Kasumi-1 (cell line): ENCODE measurements around the gene GRK4.

Experiments used
- DNase-seq, 2 experiments: peaks; one replicate each; lab custom pipeline; 2025; lab: John Stamatoyannopoulos, UW

Gene GRK4

GRCh38 chr4:3070709-3071500, 107.5 kb downstream of the GRK4 start:
- no peak for DNase-seq

GRCh38 chr4:3071811-3072210, 108.4 kb downstream of the GRK4 start:
- DNase-seq: no peak

DNA sequence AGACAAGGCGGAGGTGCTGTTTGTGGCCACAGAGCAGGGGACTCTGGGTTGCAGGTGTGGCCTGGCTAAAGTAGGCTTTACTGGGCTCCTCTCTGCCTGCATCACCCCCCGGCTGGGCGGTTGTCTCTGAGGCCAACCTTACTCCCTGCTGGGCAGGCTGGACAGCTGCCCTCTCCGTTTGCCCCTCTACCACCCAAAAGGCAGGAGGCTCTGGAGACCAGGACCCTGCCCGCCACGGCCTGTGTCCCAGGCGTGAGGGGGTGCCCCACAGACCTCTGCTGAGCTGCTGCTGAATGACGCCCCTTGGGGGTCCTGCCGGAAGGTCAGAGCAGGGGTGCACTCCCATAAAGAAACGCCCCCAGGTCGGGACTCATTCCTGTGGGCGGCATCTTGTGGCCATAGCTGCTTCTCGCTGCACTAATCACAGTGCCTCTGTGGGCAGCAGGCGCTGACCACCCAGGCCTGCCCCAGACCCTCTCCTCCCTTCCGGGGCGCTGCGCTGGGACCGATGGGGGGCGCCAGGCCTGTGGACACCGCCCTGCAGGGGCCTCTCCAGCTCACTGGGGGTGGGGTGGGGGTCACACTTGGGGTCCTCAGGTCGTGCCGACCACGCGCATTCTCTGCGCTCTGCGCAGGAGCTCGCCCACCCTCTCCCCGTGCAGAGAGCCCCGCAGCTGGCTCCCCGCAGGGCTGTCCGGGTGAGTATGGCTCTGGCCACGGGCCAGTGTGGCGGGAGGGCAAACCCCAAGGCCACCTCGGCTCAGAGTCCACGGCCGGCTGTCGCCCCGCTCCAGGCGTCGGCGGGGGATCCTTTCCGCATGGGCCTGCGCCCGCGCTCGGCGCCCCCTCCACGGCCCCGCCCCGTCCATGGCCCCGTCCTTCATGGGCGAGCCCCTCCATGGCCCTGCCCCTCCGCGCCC, 110.0 kb downstream of the GRK4 start:
- no peak for DNase-seq

DNA sequence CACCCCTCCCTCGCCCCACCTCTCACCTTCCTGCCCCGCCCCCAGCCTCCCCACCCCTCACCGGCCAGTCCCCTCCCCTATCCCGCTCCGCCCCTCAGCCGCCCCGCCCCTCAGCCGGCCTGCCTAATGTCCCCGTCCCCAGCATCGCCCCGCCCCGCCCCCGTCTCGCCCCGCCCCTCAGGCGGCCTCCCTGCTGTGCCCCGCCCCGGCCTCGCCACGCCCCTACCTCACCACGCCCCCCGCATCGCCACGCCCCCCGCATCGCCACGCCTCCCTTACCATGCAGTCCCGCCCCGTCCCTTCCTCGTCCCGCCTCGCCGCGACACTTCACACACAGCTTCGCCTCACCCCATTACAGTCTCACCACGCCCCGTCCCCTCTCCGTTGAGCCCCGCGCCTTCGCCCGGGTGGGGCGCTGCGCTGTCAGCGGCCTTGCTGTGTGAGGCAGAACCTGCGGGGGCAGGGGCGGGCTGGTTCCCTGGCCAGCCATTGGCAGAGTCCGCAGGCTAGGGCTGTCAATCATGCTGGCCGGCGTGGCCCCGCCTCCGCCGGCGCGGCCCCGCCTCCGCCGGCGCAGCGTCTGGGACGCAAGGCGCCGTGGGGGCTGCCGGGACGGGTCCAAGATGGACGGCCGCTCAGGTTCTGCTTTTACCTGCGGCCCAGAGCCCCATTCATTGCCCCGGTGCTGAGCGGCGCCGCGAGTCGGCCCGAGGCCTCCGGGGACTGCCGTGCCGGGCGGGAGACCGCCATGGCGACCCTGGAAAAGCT, 110.9 kb downstream of the GRK4 start, which contains the start of the genes HTT and HTT-AS:
HTT (plus strand) TSS at position 604 of the 768 bp plus-strand sequence; CDS start at position 749, 145 bp downstream.
HTT-AS (minus strand) TSS at position 461 of the 768 bp plus-strand sequence.
- DNase-seq: peak; percentile 72 to 86

DNA sequence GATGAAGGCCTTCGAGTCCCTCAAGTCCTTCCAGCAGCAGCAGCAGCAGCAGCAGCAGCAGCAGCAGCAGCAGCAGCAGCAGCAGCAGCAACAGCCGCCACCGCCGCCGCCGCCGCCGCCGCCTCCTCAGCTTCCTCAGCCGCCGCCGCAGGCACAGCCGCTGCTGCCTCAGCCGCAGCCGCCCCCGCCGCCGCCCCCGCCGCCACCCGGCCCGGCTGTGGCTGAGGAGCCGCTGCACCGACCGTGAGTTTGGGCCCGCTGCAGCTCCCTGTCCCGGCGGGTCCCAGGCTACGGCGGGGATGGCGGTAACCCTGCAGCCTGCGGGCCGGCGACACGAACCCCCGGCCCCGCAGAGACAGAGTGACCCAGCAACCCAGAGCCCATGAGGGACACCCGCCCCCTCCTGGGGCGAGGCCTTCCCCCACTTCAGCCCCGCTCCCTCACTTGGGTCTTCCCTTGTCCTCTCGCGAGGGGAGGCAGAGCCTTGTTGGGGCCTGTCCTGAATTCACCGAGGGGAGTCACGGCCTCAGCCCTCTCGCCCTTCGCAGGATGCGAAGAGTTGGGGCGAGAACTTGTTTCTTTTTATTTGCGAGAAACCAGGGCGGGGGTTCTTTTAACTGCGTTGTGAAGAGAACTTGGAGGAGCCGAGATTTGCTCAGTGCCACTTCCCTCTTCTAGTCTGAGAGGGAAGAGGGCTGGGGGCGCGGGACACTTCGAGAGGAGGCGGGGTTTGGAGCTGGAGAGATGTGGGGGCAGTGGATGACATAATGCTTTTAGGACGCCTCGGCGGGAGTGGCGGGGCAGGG, 111.7 kb downstream of the GRK4 start:
- peak; percentile 77 to 81 for DNase-seq

GRCh38 chr4:3075652-3075981, 112.2 kb downstream of the GRK4 start:
- DNase-seq: no peak

DNA sequence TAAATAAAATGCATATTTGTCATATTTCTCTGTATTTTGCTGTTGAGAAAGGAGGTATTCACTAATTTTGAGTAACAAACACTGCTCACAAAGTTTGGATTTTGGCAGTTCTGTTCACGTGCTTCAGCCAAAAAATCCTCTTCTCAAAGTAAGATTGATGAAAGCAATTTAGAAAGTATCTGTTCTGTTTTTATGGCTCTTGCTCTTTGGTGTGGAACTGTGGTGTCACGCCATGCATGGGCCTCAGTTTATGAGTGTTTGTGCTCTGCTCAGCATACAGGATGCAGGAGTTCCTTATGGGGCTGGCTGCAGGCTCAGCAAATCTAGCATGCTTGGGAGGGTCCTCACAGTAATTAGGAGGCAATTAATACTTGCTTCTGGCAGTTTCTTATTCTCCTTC, 114.4 kb downstream of the GRK4 start:
- no peak for DNase-seq

DNA sequence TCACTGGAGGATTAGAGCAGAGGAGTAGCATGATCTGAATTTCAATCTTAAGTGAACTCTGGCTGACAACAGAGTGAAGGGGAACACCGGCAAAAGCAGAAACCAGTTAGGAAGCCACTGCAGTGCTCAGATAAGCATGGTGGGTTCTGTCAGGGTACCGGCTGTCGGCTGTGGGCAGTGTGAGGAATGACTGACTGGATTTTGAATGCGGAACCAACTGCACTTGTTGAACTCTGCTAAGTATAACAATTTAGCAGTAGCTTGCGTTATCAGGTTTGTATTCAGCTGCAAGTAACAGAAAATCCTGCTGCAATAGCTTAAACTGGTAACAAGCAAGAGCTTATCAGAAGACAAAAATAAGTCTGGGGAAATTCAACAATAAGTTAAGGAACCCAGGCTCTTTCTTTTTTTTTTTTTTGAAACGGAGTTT, 116.3 kb downstream of the GRK4 start:
- DNase-seq: peak; percentile 30 to 38

DNA sequence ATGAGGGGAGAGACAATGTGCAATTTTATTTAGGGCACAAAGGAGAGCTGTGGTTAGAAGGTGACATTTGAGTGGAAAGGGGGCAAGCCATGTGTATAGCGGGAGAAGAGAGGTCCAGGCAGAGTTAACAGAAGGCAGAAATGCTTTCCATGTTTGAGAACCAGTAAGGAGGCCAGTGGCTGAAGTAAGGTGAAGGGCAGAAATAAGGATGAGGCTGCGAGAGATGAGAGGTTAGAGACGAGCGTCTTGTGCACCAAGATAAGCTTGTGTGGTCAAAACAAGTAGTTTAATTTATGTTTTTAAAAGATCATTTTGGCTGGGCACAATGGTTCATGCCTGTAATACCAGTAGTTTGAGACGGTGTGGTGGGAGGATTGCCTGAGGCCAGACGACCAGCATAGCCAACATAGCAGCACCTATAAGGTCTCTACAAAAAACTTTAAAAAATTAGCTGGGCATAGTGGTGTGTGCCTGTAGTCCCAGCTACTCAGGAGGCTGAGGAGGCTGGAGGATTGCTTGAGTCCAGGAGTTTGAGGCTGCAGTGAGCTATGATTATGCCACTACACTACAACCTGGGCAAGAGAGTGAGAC, 119.6 kb downstream of the GRK4 start:
- no peak for DNase-seq

DNA sequence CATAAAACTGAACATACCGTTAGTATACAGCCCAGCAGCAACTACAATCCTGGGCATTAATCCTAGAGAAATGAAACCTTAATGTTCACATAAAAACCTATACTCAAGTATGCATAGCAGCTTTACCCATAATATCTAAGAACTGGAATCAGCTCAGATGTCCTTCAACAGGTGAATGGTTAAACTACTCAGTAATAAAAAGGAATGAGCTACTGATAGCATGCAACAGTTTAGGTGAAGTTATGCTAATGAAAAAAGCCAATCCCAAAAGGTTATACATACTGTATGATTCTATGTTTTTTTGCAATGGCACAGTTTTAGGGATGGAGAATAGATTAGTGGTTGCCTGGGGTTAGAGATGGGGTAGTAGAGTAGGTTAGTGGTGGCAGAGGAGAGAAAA, 120.4 kb downstream of the GRK4 start:
- no peak for DNase-seq

DNA sequence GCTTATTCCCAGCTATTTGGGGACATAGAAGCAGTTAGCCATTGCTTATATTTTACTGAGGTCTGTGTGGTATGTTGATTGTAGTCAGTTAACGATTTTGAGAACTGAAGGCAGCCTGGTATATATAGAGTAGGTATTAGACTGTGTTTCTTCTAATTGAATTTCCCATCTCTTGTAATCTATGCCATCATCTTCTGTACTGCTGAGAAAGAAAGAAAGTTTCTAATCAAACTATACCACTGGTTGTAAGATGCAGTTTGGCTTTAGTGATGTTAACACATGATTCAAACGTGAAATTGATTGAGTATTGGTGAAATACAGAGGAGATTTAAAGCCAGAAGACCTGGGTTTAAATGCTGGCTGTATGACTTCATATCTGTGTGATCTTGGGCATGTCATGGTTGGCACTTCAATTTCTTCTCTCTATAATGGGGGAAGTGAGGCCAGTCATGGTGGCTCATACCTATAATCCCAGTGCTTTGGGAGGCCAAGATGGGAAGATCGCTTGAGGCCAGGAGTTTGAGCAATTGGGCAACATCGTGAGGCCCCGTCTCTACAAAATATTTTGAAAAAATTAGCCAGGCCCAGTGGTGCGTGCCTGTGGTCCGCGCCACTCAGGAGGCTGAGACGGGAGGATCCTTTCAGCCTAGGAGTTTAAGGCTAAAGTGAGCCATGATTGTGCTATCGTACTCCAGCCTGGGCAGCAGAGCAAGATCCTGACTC, 122.7 kb downstream of the GRK4 start:
- no peak for DNase-seq

- DNase-seq: no peak
These were observed 123.9 kb downstream of the GRK4 start for GRCh38 chr4:3087115-3087797.
